HepG2 (cell line): Measurements from ENCODE around the gene MCRIP2. TPM values are rescaled to one million over a fixed set of nuclear protein-coding genes. Genes with fewer than 3 reads are reported as not detected.

ENCODE experiments used
- AGO2 ChIP-seq: fragments of 200-400 bp; formaldehyde crosslinking; optimal IDR thresholded peaks from 2 replicates; pipeline ENCODE3; 2017; ENCODE audit warnings: mild to moderate bottlenecking, low read depth, low read length, moderate library complexity
- PHF8 ChIP-seq: sonication (generic); formaldehyde crosslinking; IDR thresholded peaks from 2 replicates; pipeline ENCODE4 v1.5.0; 2020; ENCODE audit warnings: missing genetic modification reagents
- RARG ChIP-seq: sonication (generic); formaldehyde crosslinking; IDR thresholded peaks from 2 replicates; pipeline ENCODE4 v1.4.0; 2020; ENCODE audit warnings: low read depth, mild to moderate bottlenecking, missing genetic modification reagents
- RXRB ChIP-seq: IDR thresholded peaks from 2 replicates; pipeline ENCODE4 v1.6.1; 2016; ENCODE audit warnings: borderline replicate concordance, missing genetic modification reagents, missing compliant biosample characterization
- SSRP1 ChIP-seq: IDR thresholded peaks from 2 replicates; pipeline ENCODE4 v1.6.1; 2016; ENCODE audit warnings: control low read depth
- TAF15 ChIP-seq: fragments of 200-400 bp; formaldehyde crosslinking; IDR thresholded peaks from one replicate; pipeline ENCODE4 v1.6.1; 2018; ENCODE audit warnings: mild to moderate bottlenecking, low read depth, low read length; ENCODE audit not compliant: poor library complexity, severe bottlenecking
- UBTF ChIP-seq: sonication (generic); formaldehyde crosslinking; IDR thresholded peaks from 2 replicates; pipeline ENCODE4 v1.4.0; 2020; ENCODE audit warnings: mild to moderate bottlenecking, missing genetic modification reagents
- ZBTB25 ChIP-seq: IDR thresholded peaks from 2 replicates; pipeline ENCODE4 v1.6.1; 2018; ENCODE audit warnings: missing genetic modification reagents
- ZFP82 ChIP-seq: sonication (generic); formaldehyde crosslinking; IDR thresholded peaks from 2 replicates; pipeline ENCODE4 v1.5.1; 2020; ENCODE audit warnings: mild to moderate bottlenecking, missing genetic modification reagents, borderline replicate concordance
- ZHX2 ChIP-seq, 2 experiments: sonication (generic) in 1 of 2; formaldehyde crosslinking in 1 of 2; IDR thresholded peaks; 2 replicates each; pipeline versions ENCODE4 v1.6.1 to v1.9.0; 2014 to 2022; ENCODE audit warnings: antibody characterized with exemption in 1 of 2, borderline replicate concordance in 1 of 2, inconsistent platforms in 1 of 2, low read depth in 1 of 2, missing genetic modification reagents in 1 of 2
- ZNF530 ChIP-seq: sonication (generic); formaldehyde crosslinking; IDR thresholded peaks from 2 replicates; pipeline ENCODE4 v1.5.0; 2020; ENCODE audit warnings: low read depth, mild to moderate bottlenecking, missing genetic modification reagents
- ZNF552 ChIP-seq: sonication (generic); formaldehyde crosslinking; IDR thresholded peaks from 2 replicates; pipeline ENCODE4 v1.9.0; 2022; ENCODE audit warnings: missing genetic modification reagents, mild to moderate bottlenecking, borderline replicate concordance
- ZNF597 ChIP-seq: sonication (generic); formaldehyde crosslinking; IDR thresholded peaks from 2 replicates; pipeline ENCODE4 v1.5.0; 2020; ENCODE audit warnings: missing genetic modification reagents
- ZNF75D ChIP-seq: sonication (generic); formaldehyde crosslinking; IDR thresholded peaks from 2 replicates; pipeline ENCODE4 v1.8.1; 2023; ENCODE audit warnings: missing genetic modification reagents, mild to moderate bottlenecking, borderline replicate concordance
- polyA plus RNA-seq, 8 experiments: library from polyadenylated mRNA; depleted of rRNA in 3 of 8; stranded (reverse) in 7 of 8; unstranded in 1 of 8; fragments of >200 nt; fragmentation: Illumina TruSeq in 4 of 8; extraction: Trizol in 4 of 8; gene quantifications; 2 replicates each; pipeline versions ENCODE4 v1.2.1 to v1.2.3, GENCODE V29; 2011 to 2016; ENCODE audit warnings: low read depth in 4 of 8, missing spikeins in 1 of 8, mixed read lengths in 1 of 8; ENCODE audit not compliant: insufficient read depth in 1 of 8
- total RNA-seq, 5 experiments: library from RNA; depleted of rRNA; stranded (reverse); fragments of >200 nt; fragmentation: Illumina TruSeq; extraction: Trizol; gene quantifications; 2 replicates each; pipeline ENCODE4 v1.2.3, GENCODE V29; 2016; ENCODE audit warnings: low read depth in 1 of 5

Gene MCRIP2
- total and polyA plus RNA-seq, 2 of the 13 experiments (the other 11 are each of a cell fraction or from before 2014, with no cell fraction given) = 39.6 to 76.7 TPM

GRCh38 chr16:642189-643049, 791 bp downstream of the MCRIP2 start (continued):
- TF ChIP-seq ZHX2 (IDR thresholded peaks at IDR 0.05; ENCODE audit: low read depth) (no peak), ZHX2 (CRISPR knock-in tag; IDR thresholded peaks at IDR 0.05; ENCODE audit: borderline replicate concordance) (0 out of 2 replicates have a peak, but pooled peaks have one; percentile 62), ZNF597 (no peak), AGO2 (peak; percentile 74), ZBTB25 (CRISPR knock-in tag) (0 out of 2 replicates have a peak, but pooled peaks have one; percentile 30), PHF8 (peak; percentile 77), TAF15 (peak; percentile 36), ZFP82 (CRISPR knock-in tag) (peak; percentile 2; the same call in 1 of the 2 replicates), RARG (CRISPR knock-in tag) (no peak), ZNF552 (CRISPR knock-in tag) (0 out of 2 replicates have a peak, but pooled peaks have one; percentile 41), RXRB (CRISPR knock-in tag) (peak; percentile 32; the same call in 1 of the 2 replicates), UBTF (CRISPR knock-in tag) (peak; percentile 89), SSRP1 (CRISPR knock-in tag) (no peak), ZNF75D (CRISPR knock-in tag) (no peak), ZNF530 (CRISPR knock-in tag) (0 out of 2 replicates have a peak, but pooled peaks have one; percentile 58)
